IPS-NIHi7 (cell line): Measurements from ENCODE around the gene TBC1D1.

ENCODE experiments used
- DNase-seq: peaks from one replicate; pipeline ENCODE4 v3.0.0; 2012; ENCODE audit warnings: mixed read lengths; ENCODE audit errors: extremely low spot score

TBC1D1 gene

DNA sequence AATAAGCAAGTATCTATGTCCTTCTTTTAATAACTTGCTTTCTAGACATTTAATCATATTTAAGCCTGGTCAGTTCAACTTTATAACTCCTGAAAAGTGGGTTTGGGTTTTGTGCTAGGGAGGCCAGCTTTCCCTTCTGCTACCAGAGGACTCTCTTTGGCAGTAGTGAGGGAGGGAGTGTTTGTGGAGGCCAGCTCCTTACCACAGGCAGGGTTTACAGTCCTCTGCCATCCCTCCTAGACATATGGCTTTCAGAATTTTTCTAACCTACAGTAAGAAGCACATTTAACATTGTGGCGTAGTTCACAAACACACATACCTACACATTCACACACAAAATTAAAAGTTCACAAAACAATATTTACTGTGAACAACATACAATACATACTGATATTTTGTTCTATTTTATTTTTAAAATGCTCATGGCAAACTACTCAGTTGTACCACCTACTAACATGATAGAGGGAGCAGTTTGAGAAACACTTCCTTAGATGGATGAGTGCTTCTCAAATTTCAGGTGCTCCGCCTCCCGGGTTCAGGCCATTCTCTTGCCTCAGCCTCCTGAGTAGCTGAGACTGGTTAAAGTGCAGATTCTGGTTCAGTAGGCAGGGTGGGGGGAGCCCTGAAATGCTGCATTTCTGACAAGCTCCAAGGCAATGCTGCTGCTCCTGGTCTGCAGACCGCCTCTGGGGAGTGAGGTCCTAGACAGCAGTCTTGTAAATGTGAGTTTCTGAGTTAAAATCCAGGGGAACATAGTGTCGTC lies 156.0 kb downstream of the TBC1D1 start:
- peak; percentile 27 for DNase-seq

DNA sequence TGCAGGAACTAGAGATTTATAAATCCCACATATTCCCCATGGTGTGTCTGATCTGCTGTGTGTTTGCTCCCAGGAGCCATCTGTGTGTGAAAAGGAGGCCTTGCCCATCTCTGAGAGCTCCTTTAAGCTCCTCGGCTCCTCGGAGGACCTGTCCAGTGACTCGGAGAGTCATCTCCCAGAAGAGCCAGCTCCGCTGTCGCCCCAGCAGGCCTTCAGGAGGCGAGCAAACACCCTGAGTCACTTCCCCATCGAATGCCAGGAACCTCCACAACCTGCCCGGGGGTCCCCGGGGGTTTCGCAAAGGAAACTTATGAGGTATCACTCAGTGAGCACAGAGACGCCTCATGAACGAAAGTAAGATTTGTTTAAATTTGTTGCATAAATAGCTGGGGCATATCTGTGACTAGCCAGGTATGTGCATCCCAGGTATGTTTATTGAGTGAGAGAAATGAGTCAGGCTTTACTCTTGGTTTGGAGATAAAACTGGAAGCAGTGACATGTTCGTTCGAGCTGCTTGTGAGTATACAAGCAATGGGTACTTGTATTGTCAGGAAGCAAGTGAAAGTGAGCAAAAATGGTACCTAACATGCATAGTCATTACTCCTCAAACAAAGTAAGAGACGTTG lies 158.8 kb downstream of the TBC1D1 start:
- DNase-seq: no peak

DNA sequence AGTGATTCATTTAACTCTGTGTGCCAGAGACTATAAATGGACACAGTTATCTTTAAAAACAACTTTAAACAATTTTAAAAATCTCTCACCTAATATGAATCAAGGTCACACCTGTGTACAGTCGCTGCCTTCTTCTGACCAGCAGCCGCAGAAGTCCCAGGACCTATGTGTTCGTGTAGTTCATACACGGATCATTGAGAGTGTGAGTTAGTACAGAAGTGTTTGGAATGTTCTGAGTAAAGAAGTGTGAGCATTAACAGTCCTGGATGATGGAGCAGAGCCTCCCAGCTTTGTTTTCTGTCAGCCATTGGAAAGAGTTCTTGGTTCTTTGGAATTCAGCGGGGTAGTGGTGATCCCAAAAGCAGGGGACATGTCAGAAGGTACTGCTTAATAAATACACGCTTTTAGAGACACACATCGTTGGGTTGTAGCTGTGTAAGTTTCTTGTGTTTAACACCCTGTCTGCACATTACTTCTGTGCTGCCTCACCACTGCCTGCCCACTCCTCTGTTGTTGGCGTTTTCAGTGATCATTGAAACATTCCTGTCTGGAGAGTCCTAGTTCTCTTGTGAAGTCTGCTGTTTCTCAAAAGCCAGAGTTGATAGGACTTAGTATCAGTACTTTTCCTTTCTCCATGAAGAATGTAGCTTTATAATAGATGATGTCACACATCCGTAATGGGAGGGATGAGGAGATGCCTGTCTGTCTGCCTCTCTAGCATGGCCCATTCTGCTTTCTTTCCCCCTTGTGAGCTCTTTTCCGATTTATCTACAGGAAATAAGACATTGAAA lies 159.9 kb downstream of the TBC1D1 start:
- DNase-seq: no peak

DNA sequence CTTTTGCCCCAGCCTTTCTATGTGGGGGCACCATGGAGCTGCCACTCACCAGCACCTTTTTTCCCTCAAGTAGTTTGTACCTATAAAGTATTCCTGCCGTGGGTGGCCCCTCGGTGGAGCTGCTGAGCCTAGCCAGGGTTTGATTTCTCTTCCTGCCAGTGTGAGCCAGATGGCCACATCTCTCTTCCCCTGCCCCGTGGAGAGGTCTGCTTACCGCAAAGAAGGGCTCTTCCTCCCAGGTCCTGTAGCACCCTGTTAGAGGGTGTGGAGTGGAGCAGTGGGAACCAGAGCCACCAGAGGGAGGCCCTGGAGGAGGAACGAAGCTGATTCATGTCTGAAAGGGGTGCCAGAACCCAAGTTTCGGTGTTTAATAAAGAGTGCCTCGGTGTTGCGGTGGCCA lies 164.7 kb downstream of the TBC1D1 start:
- DNase-seq: peak; percentile 15

DNA sequence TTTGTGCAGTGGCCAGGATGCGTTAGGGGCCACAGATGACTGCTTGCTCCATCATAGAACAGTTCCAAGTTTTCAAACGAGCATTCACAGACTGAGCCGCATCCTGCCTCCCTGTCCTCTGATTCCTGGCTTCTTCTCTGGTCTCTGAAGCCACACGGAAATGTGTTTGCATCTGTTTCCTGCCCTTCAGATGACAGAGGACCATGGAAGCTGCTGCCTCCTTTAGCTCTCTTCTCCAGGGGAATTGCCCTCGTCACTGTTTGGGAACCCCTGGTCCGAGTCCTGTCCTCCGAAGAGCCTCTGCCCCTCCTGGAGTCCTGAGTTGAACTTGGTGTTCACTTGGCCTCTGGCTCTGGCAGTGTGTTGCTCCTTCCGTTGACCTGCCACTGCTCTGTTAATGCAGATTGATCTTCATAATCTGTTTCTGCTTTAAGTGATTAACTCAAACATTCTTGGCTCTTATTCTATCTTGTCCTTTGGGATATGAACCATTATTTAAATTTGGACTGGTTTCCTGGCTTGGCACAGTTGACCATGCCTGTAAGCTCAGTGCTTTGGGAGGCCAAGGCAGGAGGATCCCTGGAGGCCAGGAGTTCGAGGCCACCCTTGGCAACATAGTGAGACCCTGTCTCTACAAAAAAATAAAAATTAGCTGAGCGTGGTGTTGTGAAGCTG lies 165.3 kb downstream of the TBC1D1 start:
- DNase-seq: no peak

DNA sequence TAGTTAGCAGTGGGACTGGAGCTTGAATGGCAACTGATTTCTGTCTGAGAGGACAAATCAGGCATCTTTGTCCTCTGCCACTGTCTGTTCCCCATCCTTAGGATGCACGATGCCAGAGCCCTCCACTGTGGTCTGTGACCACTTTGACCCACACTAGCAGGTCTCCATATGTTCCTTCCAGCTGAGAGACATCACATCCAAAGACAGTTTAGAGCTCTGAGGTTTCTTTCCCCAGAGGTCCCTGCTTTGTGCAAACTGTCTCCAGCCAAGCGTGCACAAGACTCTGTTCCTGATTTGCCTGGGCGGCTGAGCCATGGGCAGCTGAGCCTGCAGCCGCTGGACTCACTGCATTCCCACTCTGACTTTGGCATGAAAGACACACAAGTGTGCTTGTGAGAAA lies 167.3 kb downstream of the TBC1D1 start:
- DNase-seq: no peak

DNA sequence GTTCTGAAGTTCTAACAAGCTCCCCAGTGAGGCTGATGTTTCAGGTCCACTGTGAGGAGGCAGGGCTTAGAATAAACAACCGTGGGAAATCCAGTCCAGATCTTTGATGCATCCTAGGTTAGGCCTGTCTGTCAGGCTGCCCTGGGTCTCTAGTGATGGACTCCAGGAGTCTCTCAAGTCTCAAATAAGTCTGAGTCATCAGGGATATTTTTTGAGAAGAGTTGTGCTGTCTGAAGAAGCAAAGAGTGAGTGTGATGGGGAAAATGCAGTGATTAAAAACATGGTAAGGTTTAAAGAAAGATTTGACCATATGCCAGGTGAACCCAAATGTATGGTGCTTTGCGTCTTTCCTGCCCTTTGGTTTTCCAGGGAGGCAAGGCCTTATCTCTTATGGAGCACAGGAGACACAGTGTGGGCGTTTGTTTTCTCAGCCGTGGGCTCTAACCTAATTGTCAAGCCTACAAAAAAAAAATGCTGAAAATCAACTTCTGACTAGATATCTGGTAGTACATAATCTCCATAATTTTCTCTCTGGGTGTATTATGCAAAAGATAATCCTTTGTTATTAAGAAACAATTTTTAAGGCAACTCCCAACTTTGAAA lies 170.0 kb downstream of the TBC1D1 start:
- DNase-seq: no peak

DNA sequence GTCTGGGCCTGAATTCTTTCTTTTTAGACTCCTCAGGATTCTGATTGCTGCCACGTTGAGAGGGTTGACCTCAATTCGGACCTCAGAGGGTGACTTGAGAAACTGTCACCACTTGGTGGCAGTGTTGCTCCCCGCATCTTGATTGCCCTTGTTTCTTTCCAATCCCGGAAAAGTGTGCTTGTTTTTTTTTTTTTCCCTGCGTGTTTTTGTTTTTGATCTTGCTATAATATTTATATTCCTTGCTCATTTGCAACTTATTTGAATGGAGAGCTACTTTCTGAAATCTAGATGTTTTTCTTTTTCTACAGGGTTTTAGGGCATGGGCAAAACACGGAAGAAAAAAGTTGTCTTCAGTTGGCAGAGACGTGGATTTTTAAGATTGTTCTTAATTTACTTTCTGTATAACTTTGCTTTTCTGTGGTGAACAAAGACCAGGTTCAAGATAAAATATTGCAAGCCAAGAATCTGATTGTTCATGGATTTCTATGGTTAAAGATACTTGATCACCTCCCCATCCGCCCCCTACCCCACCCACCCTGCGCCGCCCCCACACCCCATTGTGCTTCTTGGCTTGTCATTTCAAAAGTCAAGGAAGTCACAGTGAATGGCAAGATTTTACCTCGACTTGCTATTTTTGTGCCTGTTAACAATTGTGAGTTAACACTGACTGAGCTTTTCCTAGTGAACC lies 171.3 kb downstream of the TBC1D1 start:
- DNase-seq: peak; percentile 78

DNA sequence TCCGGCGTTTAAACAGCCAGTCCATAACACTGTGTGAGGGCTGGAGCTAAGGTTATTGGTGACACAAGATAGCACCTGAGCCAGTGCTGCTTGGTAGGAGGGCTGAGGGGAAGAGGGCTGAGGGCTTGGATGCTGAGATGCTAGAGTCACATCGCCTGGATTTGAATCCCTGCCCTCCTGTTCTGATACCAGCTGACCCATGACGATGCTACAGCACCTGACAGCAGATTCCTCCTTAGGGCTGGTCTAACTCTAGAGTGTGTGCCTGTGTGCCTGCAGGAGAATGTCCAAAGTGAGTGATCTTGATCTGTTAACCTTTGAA lies 171.9 kb downstream of the TBC1D1 start:
- no peak for DNase-seq

DNA sequence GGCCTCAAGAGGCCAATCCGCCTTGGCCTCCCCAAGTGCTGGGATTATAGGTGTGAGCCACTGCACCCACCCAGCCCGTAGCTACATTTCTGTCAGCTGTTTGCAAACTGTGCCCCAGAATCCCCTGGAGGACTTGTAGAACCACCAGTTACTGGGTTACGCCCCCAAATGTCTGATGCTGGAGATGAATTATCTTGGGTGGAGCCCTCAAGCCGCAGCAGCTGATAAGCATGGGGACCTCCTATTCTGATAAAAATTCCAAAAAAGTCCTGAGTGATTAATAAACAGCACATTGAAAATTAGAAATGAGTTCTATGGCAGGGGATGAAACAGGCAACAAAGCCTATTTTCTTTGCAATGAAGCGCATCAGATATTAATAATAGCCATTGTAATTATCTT lies 174.3 kb downstream of the TBC1D1 start:
- no peak for DNase-seq

DNA sequence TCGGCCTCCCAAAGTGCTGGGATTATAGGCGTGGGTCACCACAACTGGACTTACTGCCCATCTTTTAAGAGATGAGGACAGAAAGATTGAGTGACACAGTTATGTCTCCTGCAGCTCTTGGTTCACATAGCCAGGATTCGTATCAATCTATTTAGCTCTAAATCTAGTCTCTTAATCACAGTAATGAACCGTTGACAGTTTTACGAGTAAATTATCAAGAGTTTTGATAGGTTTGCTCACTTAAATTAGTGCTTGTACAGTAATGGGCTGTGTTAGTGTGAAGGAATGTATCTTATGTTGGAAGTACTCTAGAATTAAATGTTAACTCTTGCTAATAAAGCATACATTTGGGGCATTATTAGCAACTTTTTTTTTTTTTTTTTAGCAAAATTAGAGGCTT lies 175.0 kb downstream of the TBC1D1 start:
- DNase-seq: no peak

DNA sequence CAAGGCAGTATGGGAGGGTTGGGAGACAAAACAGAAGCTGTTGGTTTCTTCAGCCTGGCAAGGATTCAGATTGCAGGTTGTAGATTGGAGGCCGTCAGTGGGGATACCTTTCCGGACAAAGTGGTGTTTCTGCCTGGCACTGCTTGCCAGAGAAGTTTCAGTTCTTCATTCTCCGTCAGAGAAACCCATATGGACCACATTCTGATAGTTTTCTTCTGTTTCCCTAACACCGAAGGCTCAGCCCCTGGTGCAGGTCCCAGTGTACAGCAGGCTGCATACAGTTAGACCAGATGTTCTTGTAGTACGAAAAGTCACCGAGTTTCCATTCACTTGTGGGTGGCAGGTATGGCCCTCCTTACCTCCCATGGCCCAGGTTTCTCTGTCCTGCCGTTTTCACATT lies 176.6 kb downstream of the TBC1D1 start:
- DNase-seq: no peak

DNA sequence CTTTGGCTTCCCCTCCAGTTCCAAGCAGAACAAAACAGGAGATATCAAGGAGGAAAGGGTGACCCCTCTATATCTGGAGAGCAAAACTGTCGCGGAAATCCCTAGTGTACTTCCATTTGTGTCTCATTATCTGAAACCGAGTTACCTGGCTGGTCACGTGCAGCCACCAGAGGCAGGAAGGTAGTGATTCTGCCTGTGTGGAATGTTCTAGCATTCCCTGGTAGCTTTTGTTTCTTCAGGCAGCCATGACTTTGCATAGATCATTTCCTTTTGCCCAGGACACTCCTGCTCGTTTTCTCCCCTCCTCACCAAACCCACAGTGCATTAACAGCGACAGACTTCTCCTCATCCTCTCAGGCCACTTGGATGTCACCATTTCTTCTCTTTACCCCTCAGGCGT lies 177.2 kb downstream of the TBC1D1 start:
- no peak for DNase-seq

DNA sequence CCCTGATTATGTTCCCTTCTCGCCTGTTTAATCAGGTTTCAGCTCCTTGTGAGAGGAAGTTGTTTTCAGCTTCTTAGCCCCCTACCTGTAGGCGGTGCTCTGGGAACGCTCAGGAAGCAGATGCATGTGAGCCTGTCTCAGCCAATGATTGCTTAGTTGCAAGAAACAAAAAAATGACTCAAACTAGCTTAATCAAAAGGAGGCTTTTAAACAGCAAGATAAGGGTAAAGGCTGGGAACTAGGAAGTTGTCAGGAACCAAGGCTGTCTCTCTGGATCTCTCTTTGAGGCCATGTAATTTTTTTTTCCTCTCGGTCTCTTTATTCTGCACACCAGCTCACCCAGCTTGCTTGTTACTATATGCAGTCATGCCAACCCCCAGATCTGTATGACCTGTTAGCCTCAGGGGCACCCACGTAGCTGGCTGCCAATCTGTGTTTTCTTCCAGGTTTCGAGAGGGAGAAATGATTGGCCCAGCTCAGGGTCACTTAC lies 178.4 kb downstream of the TBC1D1 start:
- DNase-seq: peak; percentile 81

DNA sequence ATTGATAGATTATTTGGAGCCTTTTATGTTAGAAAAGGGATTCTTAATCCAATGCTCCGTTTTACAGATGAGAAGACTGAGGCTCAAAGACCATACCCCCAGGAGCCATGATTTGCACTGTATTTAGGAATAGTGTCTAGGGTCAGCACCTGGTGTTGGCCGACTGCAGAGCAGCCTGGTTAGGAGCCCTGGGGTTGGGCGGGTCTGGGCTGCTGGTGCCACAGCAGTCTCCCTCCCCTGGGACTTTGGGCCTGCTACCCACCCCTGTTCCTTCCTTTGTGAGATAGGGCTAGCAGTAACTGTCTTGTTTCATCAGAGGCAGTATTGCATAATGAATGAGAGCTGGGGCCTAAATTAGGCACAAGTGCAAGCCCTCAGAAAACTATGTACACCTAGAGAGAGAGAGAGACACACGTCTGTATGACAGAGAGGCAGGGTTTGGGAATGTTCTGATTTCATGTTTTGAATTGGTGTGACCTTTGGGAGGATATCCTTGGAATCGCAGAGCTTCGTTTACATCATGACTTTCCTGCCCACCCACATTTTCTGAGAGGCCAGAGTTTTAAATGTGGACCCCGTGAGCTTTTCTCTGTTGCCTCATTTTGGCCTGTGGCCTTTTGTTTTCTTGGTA lies 181.0 kb downstream of the TBC1D1 start:
- no peak for DNase-seq

DNA sequence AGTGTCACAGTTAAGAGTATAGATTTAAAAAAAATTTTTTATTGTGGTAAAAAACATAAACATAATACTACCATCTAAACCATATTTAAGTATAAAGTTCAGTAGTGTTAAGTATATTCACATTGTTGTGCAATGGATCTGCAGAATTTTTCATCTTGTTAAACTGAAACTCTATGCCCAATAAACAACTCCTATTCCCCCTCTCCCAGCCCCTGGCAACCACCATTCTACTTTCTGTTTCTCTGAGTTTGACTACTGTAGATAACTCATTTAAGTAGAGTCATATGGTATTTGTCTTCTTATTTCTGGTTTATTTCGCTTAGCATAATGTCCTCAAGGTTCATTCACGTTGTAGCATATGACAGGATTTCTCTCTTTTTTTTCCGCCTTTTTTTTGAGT lies 181.7 kb downstream of the TBC1D1 start:
- DNase-seq: no peak

DNA sequence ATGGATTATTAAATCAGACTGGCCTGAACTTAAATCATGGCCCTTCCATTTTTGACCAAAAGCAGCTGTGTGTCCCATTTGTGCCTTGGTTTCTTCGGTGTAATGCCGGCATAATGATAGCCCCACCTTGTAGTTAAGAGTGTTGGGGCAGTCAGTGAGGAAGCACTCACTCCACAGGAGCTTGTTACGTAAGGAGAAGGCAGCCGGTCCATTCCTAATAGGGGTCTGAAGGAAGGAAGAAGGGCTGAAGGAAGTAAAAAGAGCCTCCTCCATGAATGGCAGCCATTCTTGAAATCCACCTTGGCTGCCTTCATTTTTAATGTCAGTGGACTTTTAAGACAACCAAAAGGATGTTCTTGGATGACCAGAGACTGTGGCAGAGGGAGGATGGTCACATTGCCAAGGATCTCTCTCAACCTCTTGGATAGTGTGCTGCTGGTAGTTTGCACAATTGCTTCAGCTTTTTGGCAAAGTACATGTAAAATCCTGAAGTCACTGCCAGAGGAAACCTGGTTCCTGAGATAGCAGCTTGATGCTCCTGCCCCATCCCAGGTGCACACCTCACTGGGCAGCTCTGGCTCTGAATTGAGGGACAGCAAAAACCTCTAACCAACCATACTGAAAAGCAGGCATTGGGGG lies 182.8 kb downstream of the TBC1D1 start:
- no peak for DNase-seq

DNA sequence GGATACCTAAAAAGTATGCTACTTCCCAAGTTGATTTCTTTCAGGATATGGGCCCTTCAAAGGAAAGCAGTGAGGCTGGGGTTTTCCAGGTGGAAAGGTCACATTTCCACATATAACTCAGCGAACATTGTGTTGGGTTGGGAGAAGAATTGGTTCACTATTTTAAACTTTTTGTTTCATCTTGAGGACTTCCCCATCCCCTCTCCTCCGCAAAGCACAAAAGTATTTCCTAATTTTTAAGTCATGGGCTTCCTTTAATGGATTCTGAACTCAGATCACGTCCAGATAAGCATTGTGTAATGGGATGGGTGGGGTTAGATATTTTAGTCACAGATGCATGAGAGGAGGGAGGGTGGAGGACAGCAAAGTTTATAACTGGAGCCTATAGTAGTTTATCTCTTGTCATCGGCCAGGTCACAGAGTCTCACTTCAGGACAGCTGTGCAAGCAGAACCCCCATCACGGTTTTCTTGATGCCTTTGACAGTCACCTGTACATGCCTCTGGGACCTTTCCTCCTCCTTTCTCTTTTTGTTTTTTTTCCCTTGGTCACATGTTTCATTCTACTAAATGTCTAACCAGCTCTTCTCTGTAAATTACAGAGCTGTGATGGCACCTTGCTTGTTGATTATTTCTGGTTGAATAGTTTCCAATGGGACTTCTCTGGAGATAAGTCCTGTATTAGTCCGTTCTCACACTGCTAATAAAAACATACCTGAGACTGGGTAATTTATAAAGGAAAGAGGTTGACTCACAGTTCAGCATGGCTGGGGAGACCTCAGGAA lies 184.7 kb downstream of the TBC1D1 start:
- no peak for DNase-seq

DNA sequence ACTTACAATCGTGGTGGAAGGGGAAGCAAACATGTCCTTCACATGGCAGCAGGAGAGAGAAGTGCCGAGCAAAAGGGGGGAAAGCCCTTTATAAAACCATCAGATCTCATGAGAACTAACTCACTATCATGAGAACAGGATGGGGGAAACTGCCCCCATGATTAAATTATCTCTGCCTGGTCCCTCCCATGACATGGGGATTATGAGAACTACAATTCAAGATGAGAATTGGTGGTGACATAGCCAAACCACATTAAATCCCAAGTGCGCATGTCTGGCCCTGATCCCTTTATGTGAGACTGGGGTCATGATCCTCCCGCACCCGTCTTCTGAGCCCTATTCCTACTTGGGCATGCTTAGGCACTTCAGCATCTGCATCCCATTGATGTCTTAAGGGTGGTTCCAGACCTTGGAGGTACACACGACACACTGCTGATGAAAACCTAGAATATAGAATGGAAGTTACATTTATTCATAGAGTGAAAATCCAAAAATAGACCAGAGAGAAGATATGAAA lies 185.3 kb downstream of the TBC1D1 start:
- no peak for DNase-seq
